HCT116 (cell line): Measurements from ENCODE around the gene FAF2. TPM values are rescaled to one million over a fixed set of nuclear protein-coding genes. Genes with fewer than 3 reads are reported as not detected.

Experiments
- ATAC-seq: fragments of 200-7000 bp; cut with Tn5 transposase; 2 replicates; pipeline ENCODE4 v1.9.1; 2020; ENCODE audit warnings: mild to moderate bottlenecking, moderate library complexity
- BruUV-seq: library from RNA; stranded (reverse); fragments of 400-500 nt; replicated peaks from 2 replicates; lab custom pipeline; 2021; lab: Mats Ljungman, UMichigan
- CTCF ChIA-PET: fragments of 300-600 bp; sonication (Branson Sonifier 250); formaldehyde crosslinking; loops from one replicate; lab custom pipeline; 2021; ENCODE audit warnings: antibody characterized with exemption; lab: Charles Lee
- POLR2A ChIA-PET: fragments of 300-600, 350-600 bp; sonication (Branson Sonifier 250); formaldehyde crosslinking; loops from one replicate; lab custom pipeline; 2021; ENCODE audit warnings: antibody characterized with exemption; lab: Charles Lee
- RAD21 ChIA-PET, 2 experiments: fragments of 300-600 bp; sonication (Branson Sonifier 250); formaldehyde crosslinking; loops; one replicate each; lab custom pipeline; 2023; ENCODE audit warnings: low total read pairs in 2 of 2; ENCODE audit not compliant: uncharacterized antibody in 2 of 2, unreplicated experiment in 2 of 2, low non-redundant PET in 1 of 2; lab: Charles Lee
- DNase-seq: peaks from one replicate; pipeline ENCODE4 v3.0.0-alpha.2; 2010; ENCODE audit warnings: low read depth, low spot score
- H2AFZ ChIP-seq: fragments of 200-600 bp; shearing (Covaris generic), sonication (generic); 2 replicates; pipeline ENCODE4 v1.6.1; 2017; ENCODE audit warnings: low read depth, mixed run types, mixed read lengths, antibody characterized with exemption, low read length; ENCODE audit not compliant: poor library complexity, severe bottlenecking
- H3K27ac ChIP-seq: 2 replicates; pipeline ENCODE4 v1.5.1; 2012; ENCODE audit warnings: low read depth, low read length
- H3K27me3 ChIP-seq: fragments of 200-600 bp; sonication (generic); 2 replicates; pipeline ENCODE4 v1.6.1; 2016; ENCODE audit warnings: mixed run types, low read length, mixed read lengths; ENCODE audit not compliant: insufficient read depth
- H3K36me3 ChIP-seq, 2 experiments: fragments of 200-500 bp in 1 of 2; fragments of 200-600 bp in 1 of 2; sonication (Bioruptor generic) in 1 of 2; sonication (generic) in 1 of 2; 2 replicates each; pipeline versions ENCODE4 v1.5.1 to v1.6.1; 2014 to 2016; ENCODE audit warnings: low read length in 2 of 2, inconsistent platforms in 1 of 2, mixed read lengths in 1 of 2, mixed run types in 1 of 2; ENCODE audit not compliant: insufficient read depth in 2 of 2, control insufficient read depth in 1 of 2
- H3K4me1 ChIP-seq, 2 experiments: fragments of 200-600 bp in 1 of 2; sonication (generic) in 1 of 2; 2 replicates each; pipeline versions ENCODE4 v1.5.1 to v1.6.1; 2012 to 2017; ENCODE audit warnings: low read length in 2 of 2, inconsistent platforms in 1 of 2, mild to moderate bottlenecking in 1 of 2, mixed read lengths in 1 of 2, mixed run types in 1 of 2, moderate library complexity in 1 of 2; ENCODE audit not compliant: insufficient read depth in 2 of 2, control insufficient read depth in 1 of 2
- H3K4me2 ChIP-seq: fragments of 200-600 bp; sonication (generic); 2 replicates; pipeline ENCODE4 v1.6.1; 2017; ENCODE audit warnings: mixed run types, low read length, mixed read lengths
- H3K4me3 ChIP-seq, 2 experiments: fragments of 200-600 bp in 1 of 2; sonication (generic) in 1 of 2; replicated peaks in 1 of 2; 2 replicates each; pipeline ENCODE4 v1.5.1; 2011 to 2016; ENCODE audit warnings: low read length in 2 of 2, control low read depth in 1 of 2, low read depth in 1 of 2, mild to moderate bottlenecking in 1 of 2, mixed read lengths in 1 of 2, mixed run types in 1 of 2
- H3K79me2 ChIP-seq: fragments of 200-600 bp; sonication (generic); 2 replicates; pipeline ENCODE4 v1.6.1; 2017; ENCODE audit warnings: mild to moderate bottlenecking, mixed run types, low read length, moderate library complexity, mixed read lengths; ENCODE audit not compliant: insufficient read depth
- H3K9ac ChIP-seq: fragments of 200-600 bp; sonication (generic); 2 replicates; pipeline ENCODE4 v1.6.1; 2016; ENCODE audit warnings: low read length, mixed read lengths
- H3K9me2 ChIP-seq: fragments of 200-600 bp; sonication (generic), shearing (Covaris generic); 2 replicates; pipeline ENCODE4 v1.6.1; 2017; ENCODE audit warnings: mixed run types, mild to moderate bottlenecking, moderate library complexity; ENCODE audit not compliant: insufficient read depth
- H3K9me3 ChIP-seq, 2 experiments: fragments of 200-500 bp in 1 of 2; fragments of 200-600 bp in 1 of 2; sonication (Bioruptor generic) in 1 of 2; sonication (generic) in 1 of 2; 2 replicates each; pipeline ENCODE4 v1.6.1; 2014 to 2017; ENCODE audit warnings: low read length in 2 of 2, mixed read lengths in 2 of 2, inconsistent platforms in 1 of 2, low read depth in 1 of 2, mild to moderate bottlenecking in 1 of 2, mixed run types in 1 of 2, moderate library complexity in 1 of 2; ENCODE audit not compliant: control insufficient read depth in 1 of 2, insufficient read depth in 1 of 2
- H4K20me1 ChIP-seq: fragments of 200-600 bp; sonication (generic), shearing (Covaris generic); 2 replicates; pipeline ENCODE4 v1.6.1; 2017; ENCODE audit warnings: mixed run types, mild to moderate bottlenecking, moderate library complexity; ENCODE audit not compliant: insufficient read depth
- POLR2A ChIP-seq: IDR thresholded peaks from 2 replicates; pipeline ENCODE4 v1.7.0; 2011; ENCODE audit warnings: borderline replicate concordance; ENCODE audit not compliant: insufficient read depth, insufficient read length; ENCODE audit errors: extremely low read depth
- RAD21 ChIP-seq: IDR thresholded peaks from 2 replicates; pipeline ENCODE4 v1.6.1; 2012; ENCODE audit warnings: low read depth, mild to moderate bottlenecking
- SIN3A ChIP-seq: IDR thresholded peaks from 2 replicates; pipeline ENCODE4 v1.6.1; 2012; ENCODE audit warnings: low read depth
- intact Hi-C: fragments of 100-400 bp; cut with micrococcal nuclease; formaldehyde crosslinking; loops from 2 replicates; pipeline ENCODE4 v1.10.0; 2022
- total RNA-seq: library from RNA; stranded (reverse); gene quantifications from one replicate; pipeline ENCODE4 v1.2.1, GENCODE V29; 2021; ENCODE audit not compliant: unreplicated experiment
- TF ChIP-seq, protein P1 (sequence below): IDR thresholded peaks from 2 replicates; pipeline ENCODE4 v1.6.1; 2011; ENCODE audit warnings: mild to moderate bottlenecking, low read length, moderate library complexity; ENCODE audit not compliant: insufficient replicate concordance; ENCODE audit errors: extremely low read depth
- TF ChIP-seq, protein P2 (sequence below), 3 experiments: fragments of 200-600 bp in 1 of 3; sonication (generic) in 1 of 3; IDR thresholded peaks in 2 of 3; conservative IDR thresholded peaks in 1 of 3; 2 replicates each; pipeline ENCODE4 v1.5.1; 2012 to 2017; ENCODE audit warnings: low read depth in 2 of 3, low read length in 2 of 3, antibody characterized with exemption in 1 of 3, borderline replicate concordance in 1 of 3, control low read depth in 1 of 3, mild to moderate bottlenecking in 1 of 3, mixed read lengths in 1 of 3, mixed run types in 1 of 3, moderate library complexity in 1 of 3; ENCODE audit not compliant: insufficient read depth in 1 of 3

FAF2 gene
- total RNA-seq, 1 experiment from 2014 or later: 51.9 TPM

DNA sequence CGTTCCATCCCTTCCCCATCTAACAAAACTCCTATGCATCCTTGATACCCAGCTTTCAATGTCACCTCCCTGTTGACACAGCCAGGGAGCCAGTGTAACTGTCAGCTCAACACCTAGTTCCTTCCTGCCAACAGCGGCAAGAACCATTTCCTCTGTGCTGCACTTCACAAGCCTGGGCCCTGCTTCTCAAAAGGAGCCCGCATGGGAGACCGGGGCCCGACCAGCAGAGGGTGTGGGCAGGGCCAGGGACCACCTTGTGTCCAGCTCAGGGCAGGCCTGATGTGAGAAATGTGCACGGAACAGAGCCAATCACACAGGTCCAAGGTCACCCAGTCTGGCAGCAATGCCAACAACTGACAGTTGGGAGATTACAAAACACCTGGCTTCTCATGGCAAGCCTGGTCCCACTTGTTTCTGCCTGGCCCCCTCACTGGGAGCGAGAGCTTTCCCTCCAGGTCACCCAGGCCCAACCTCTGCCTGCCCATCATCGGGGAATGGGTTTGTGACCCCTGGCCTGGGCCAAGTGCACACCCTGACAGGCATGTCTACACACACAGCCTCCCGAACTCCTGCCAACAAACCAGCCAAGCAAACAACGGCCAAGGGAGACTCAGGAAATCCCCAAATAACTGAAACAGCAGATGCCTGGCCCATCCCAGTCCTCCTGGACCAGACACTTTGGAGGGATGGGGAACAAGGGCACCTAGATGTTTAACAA is 85.9 kb downstream of the FAF2 start:
- no peak for DNase-seq
- Histone ChIP-seq H3K4me2 (no peak overlapping the region), H3K4me1 (peaks cover 15 to 27% of the 10 kb centered on the region in 2 experiments; a peak in 3 of 4 replicates), H3K9ac (no peak overlapping the region), H3K79me2 (peaks cover 45% of the 10 kb centered on the region), H3K4me3 (no peak overlapping the region), H3K9me2 (no peaks in the 10 kb centered on the region), H2AFZ (no peak overlapping the region)
- CTCF ChIA-PET: no interaction called here
- intact Hi-C loops: no loop called here
- TF ChIP-seq, protein P1, sequence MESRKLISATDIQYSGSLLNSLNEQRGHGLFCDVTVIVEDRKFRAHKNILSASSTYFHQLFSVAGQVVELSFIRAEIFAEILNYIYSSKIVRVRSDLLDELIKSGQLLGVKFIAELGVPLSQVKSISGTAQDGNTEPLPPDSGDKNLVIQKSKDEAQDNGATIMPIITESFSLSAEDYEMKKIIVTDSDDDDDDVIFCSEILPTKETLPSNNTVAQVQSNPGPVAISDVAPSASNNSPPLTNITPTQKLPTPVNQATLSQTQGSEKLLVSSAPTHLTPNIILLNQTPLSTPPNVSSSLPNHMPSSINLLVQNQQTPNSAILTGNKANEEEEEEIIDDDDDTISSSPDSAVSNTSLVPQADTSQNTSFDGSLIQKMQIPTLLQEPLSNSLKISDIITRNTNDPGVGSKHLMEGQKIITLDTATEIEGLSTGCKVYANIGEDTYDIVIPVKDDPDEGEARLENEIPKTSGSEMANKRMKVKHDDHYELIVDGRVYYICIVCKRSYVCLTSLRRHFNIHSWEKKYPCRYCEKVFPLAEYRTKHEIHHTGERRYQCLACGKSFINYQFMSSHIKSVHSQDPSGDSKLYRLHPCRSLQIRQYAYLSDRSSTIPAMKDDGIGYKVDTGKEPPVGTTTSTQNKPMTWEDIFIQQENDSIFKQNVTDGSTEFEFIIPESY: no peak
- TF ChIP-seq, protein P2, sequence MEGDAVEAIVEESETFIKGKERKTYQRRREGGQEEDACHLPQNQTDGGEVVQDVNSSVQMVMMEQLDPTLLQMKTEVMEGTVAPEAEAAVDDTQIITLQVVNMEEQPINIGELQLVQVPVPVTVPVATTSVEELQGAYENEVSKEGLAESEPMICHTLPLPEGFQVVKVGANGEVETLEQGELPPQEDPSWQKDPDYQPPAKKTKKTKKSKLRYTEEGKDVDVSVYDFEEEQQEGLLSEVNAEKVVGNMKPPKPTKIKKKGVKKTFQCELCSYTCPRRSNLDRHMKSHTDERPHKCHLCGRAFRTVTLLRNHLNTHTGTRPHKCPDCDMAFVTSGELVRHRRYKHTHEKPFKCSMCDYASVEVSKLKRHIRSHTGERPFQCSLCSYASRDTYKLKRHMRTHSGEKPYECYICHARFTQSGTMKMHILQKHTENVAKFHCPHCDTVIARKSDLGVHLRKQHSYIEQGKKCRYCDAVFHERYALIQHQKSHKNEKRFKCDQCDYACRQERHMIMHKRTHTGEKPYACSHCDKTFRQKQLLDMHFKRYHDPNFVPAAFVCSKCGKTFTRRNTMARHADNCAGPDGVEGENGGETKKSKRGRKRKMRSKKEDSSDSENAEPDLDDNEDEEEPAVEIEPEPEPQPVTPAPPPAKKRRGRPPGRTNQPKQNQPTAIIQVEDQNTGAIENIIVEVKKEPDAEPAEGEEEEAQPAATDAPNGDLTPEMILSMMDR (IDR thresholded peaks at IDR 0.05 in 2 of 3, conservative IDR thresholded peaks at IDR 0.05 in 1 of 3; ENCODE audit: borderline replicate concordance in 1 of 3, insufficient read depth in 1 of 3, low read depth in 2 of 3, low read length in 2 of 3): no peak
- TF ChIP-seq SIN3A (no peak), POLR2A (no peak), RAD21 (no peak)
- TF ChIP-seq, all 23 proteins: peak for 0
- Histone ChIP-seq H3K36me3 (peaks cover 0 to 19% of the 10 kb centered on the region in 2 experiments; a peak in 2 of 4 replicates), H4K20me1 (no peaks in the 10 kb centered on the region), H3K9me3 (no peaks in the 10 kb centered on the region), H3K27ac (no peak overlapping the region; the same call in 1 of the 2 replicates), H3K27me3 (no peaks in the 10 kb centered on the region)
- BruUV-seq: no TSS peak
- no peak for ATAC-seq
- ChIA-PET POLR2A (no interaction called here), RAD21 (no interaction called here)
